ENCODE results near the gene VKORC1.

Gene VKORC1

GRCh38 chr16:31135535-31136286 is 41.1 kb upstream of the VKORC1 start, which contains the start of gene PRSS8:
Gene PRSS8, minus strand, starts transcription at chr16:31135727. Its CDS starts 229 bp downstream, at chr16:31135498.
- H3K9ac ChIP-seq (ENCODE audit: low read depth, low read length): no peak within 1 kb of the TSS
- no peak within 1 kb of the TSS for H3K4me3 ChIP-seq (ENCODE audit: low read length)
- peaks cover 16% of the 10 kb centered on the region for H3K4me1 ChIP-seq (ENCODE audit: control insufficient read depth, insufficient read depth, low read length)

GRCh38 chr16:31134625-31135534 is 40.3 kb upstream of the VKORC1 start:
- peaks cover 20% of the 10 kb centered on the region for H3K4me1 ChIP-seq (ENCODE audit: control insufficient read depth, insufficient read depth, low read length)
- no peak overlapping the region for H3K9ac ChIP-seq (ENCODE audit: low read depth, low read length)

More at GRCh38 chr16:31135535-31136286, 41.1 kb upstream of the VKORC1 start, which contains the start of gene PRSS8:
- Histone ChIP-seq H3K4me2 (ENCODE audit: low read length) (no peak within 1 kb of the TSS), H3K9me3 (replicated peaks; ENCODE audit: low read length) (no peaks in the 10 kb centered on the region), H3K36me3 (ENCODE audit: insufficient read depth, low read length) (peaks cover 6% of the 10 kb centered on the region), H3K27me3 (ENCODE audit: control insufficient read depth, insufficient read depth, low read length) (no peaks in the 10 kb centered on the region)

GRCh38 chr16:31134091-31134571 is 39.5 kb upstream of the VKORC1 start:
- no peak overlapping the region for H3K4me3 ChIP-seq (ENCODE audit: low read length)
- no peak overlapping the region for H3K4me2 ChIP-seq (ENCODE audit: low read length)
- peaks cover 6% of the 10 kb centered on the region for H3K36me3 ChIP-seq (ENCODE audit: insufficient read depth, low read length)
- no peaks in the 10 kb centered on the region for H3K9me3 ChIP-seq (replicated peaks; ENCODE audit: low read length)
- H3K4me1 ChIP-seq (ENCODE audit: control insufficient read depth, insufficient read depth, low read length): peaks cover 25% of the 10 kb centered on the region
- H3K27me3 ChIP-seq (ENCODE audit: control insufficient read depth, insufficient read depth, low read length): no peaks in the 10 kb centered on the region
- no peak overlapping the region for H3K9ac ChIP-seq (ENCODE audit: low read depth, low read length)

More at GRCh38 chr16:31134625-31135534, 40.3 kb upstream of the VKORC1 start:
- H3K4me2 ChIP-seq (ENCODE audit: low read length): no peak overlapping the region
- no peaks in the 10 kb centered on the region for H3K9me3 ChIP-seq (replicated peaks; ENCODE audit: low read length)
- no peak overlapping the region for H3K4me3 ChIP-seq (ENCODE audit: low read length)
- H3K27me3 ChIP-seq (ENCODE audit: control insufficient read depth, insufficient read depth, low read length): no peaks in the 10 kb centered on the region
- H3K36me3 ChIP-seq (ENCODE audit: insufficient read depth, low read length): peaks cover 6% of the 10 kb centered on the region

GRCh38 chr16:31133046-31133501 is 38.5 kb upstream of the VKORC1 start:
- Histone ChIP-seq H3K9ac (ENCODE audit: low read depth, low read length) (no peak overlapping the region), H3K4me2 (ENCODE audit: low read length) (no peak overlapping the region), H3K36me3 (ENCODE audit: insufficient read depth, low read length) (peaks cover 6% of the 10 kb centered on the region)

GRCh38 chr16:31132303-31132979 is 37.8 kb upstream of the VKORC1 start:
- Histone ChIP-seq H3K4me3 (ENCODE audit: low read length) (no peak overlapping the region), H3K4me1 (ENCODE audit: control insufficient read depth, insufficient read depth, low read length) (peaks cover 18% of the 10 kb centered on the region), H3K9me3 (replicated peaks; ENCODE audit: low read length) (no peaks in the 10 kb centered on the region), H3K27me3 (ENCODE audit: control insufficient read depth, insufficient read depth, low read length) (no peaks in the 10 kb centered on the region), H3K4me2 (ENCODE audit: low read length) (no peak overlapping the region), H3K36me3 (ENCODE audit: insufficient read depth, low read length) (peaks cover 10% of the 10 kb centered on the region), H3K9ac (ENCODE audit: low read depth, low read length) (no peak overlapping the region)

More at GRCh38 chr16:31133046-31133501, 38.5 kb upstream of the VKORC1 start:
- H3K4me3 ChIP-seq (ENCODE audit: low read length): no peak overlapping the region
- H3K4me1 ChIP-seq (ENCODE audit: control insufficient read depth, insufficient read depth, low read length): peaks cover 18% of the 10 kb centered on the region
- no peaks in the 10 kb centered on the region for H3K9me3 ChIP-seq (replicated peaks; ENCODE audit: low read length)
- H3K27me3 ChIP-seq (ENCODE audit: control insufficient read depth, insufficient read depth, low read length): no peaks in the 10 kb centered on the region

- Histone ChIP-seq H3K27me3 (ENCODE audit: control insufficient read depth, insufficient read depth, low read length) (no peaks in the 10 kb centered on the region), H3K4me1 (ENCODE audit: control insufficient read depth, insufficient read depth, low read length) (peaks cover 18% of the 10 kb centered on the region), H3K9ac (ENCODE audit: low read depth, low read length) (no peak overlapping the region), H3K4me2 (ENCODE audit: low read length) (no peak overlapping the region), H3K36me3 (ENCODE audit: insufficient read depth, low read length) (peaks cover 10% of the 10 kb centered on the region), H3K4me3 (ENCODE audit: low read length) (no peak overlapping the region), H3K9me3 (replicated peaks; ENCODE audit: low read length) (no peaks in the 10 kb centered on the region)
Observed at GRCh38 chr16:31131841-31132271, 37.3 kb upstream of the VKORC1 start.

- H3K4me1 ChIP-seq (ENCODE audit: control insufficient read depth, insufficient read depth, low read length): peaks cover 18% of the 10 kb centered on the region
- peaks cover 10% of the 10 kb centered on the region for H3K36me3 ChIP-seq (ENCODE audit: insufficient read depth, low read length)
- no peak overlapping the region for H3K9ac ChIP-seq (ENCODE audit: low read depth, low read length)
- no peak overlapping the region for H3K4me2 ChIP-seq (ENCODE audit: low read length)
- H3K9me3 ChIP-seq (replicated peaks; ENCODE audit: low read length): no peaks in the 10 kb centered on the region
- no peaks in the 10 kb centered on the region for H3K27me3 ChIP-seq (ENCODE audit: control insufficient read depth, insufficient read depth, low read length)
- H3K4me3 ChIP-seq (ENCODE audit: low read length): no peak overlapping the region
Observed at GRCh38 chr16:31131416-31131815, 36.8 kb upstream of the VKORC1 start.

GRCh38 chr16:31130899-31131298 is 36.3 kb upstream of the VKORC1 start:
- peaks cover 10% of the 10 kb centered on the region for H3K36me3 ChIP-seq (ENCODE audit: insufficient read depth, low read length)
- no peak overlapping the region for H3K9ac ChIP-seq (ENCODE audit: low read depth, low read length)

GRCh38 chr16:31130336-31130891 is 35.8 kb upstream of the VKORC1 start:
- Histone ChIP-seq H3K9ac (ENCODE audit: low read depth, low read length) (no peak overlapping the region), H3K4me1 (ENCODE audit: control insufficient read depth, insufficient read depth, low read length) (peaks cover 18% of the 10 kb centered on the region), H3K27me3 (ENCODE audit: control insufficient read depth, insufficient read depth, low read length) (no peaks in the 10 kb centered on the region), H3K9me3 (replicated peaks; ENCODE audit: low read length) (no peaks in the 10 kb centered on the region), H3K4me2 (ENCODE audit: low read length) (no peak overlapping the region), H3K36me3 (ENCODE audit: insufficient read depth, low read length) (peaks cover 10% of the 10 kb centered on the region), H3K4me3 (ENCODE audit: low read length) (no peak overlapping the region)

More at GRCh38 chr16:31130899-31131298, 36.3 kb upstream of the VKORC1 start:
- Histone ChIP-seq H3K4me1 (ENCODE audit: control insufficient read depth, insufficient read depth, low read length) (peaks cover 18% of the 10 kb centered on the region), H3K4me2 (ENCODE audit: low read length) (no peak overlapping the region), H3K4me3 (ENCODE audit: low read length) (no peak overlapping the region), H3K27me3 (ENCODE audit: control insufficient read depth, insufficient read depth, low read length) (no peaks in the 10 kb centered on the region), H3K9me3 (replicated peaks; ENCODE audit: low read length) (no peaks in the 10 kb centered on the region)

GRCh38 chr16:31129568-31130335 is 35.2 kb upstream of the VKORC1 start:
- Histone ChIP-seq H3K9ac (ENCODE audit: low read depth, low read length) (peak overlapping the region; percentile 51), H3K9me3 (replicated peaks; ENCODE audit: low read length) (no peaks in the 10 kb centered on the region), H3K4me3 (ENCODE audit: low read length) (peak overlapping the region; percentile 18), H3K27me3 (ENCODE audit: control insufficient read depth, insufficient read depth, low read length) (no peaks in the 10 kb centered on the region), H3K36me3 (ENCODE audit: insufficient read depth, low read length) (peaks cover 10% of the 10 kb centered on the region), H3K4me2 (ENCODE audit: low read length) (peak overlapping the region; percentile 50), H3K4me1 (ENCODE audit: control insufficient read depth, insufficient read depth, low read length) (peaks cover 18% of the 10 kb centered on the region)
